Neural cell (in vitro differentiated cells): ENCODE measurements around the gene EIF4EBP2. TPM values are rescaled to one million over a fixed set of nuclear protein-coding genes. Genes with fewer than 3 reads are reported as not detected.

Experiments used
- H2AFZ ChIP-seq: fragments of 200-600, 300-800 bp; sonication (generic), shearing (Covaris generic); 2 replicates; pipeline ENCODE4 v1.6.0; 2014; ENCODE audit warnings: low read depth, mild to moderate bottlenecking, antibody characterized with exemption, low read length, moderate library complexity
- H3F3A ChIP-seq: fragments of 200-600 bp; shearing (Covaris generic); 2 replicates; pipeline ENCODE4 v1.6.1; 2016; ENCODE audit warnings: mild to moderate bottlenecking, moderate library complexity, mixed read lengths, antibody characterized with exemption, low read length; ENCODE audit not compliant: insufficient read depth, poor library complexity, severe bottlenecking
- H3K27ac ChIP-seq: fragments of 200-600, 300-800 bp; sonication (generic), shearing (Covaris generic); 2 replicates; pipeline ENCODE4 v1.5.1; 2014; ENCODE audit warnings: mild to moderate bottlenecking, low read length, moderate library complexity
- H3K27me3 ChIP-seq: fragments of 300-800, 200-600 bp; sonication (generic), shearing (Covaris generic); 2 replicates; pipeline ENCODE4 v1.6.0; 2014; ENCODE audit warnings: mild to moderate bottlenecking, low read depth, low read length, moderate library complexity; ENCODE audit not compliant: insufficient read depth
- H3K36me3 ChIP-seq: fragments of 300-800, 200-600 bp; sonication (generic), shearing (Covaris generic); 2 replicates; pipeline ENCODE4 v1.5.1; 2014; ENCODE audit warnings: mild to moderate bottlenecking, antibody characterized with exemption, low read length, moderate library complexity; ENCODE audit not compliant: insufficient read depth
- H3K4me2 ChIP-seq: fragments of 300-800, 200-600 bp; sonication (generic), shearing (Covaris generic); 2 replicates; pipeline ENCODE4 v1.6.0; 2014; ENCODE audit warnings: mild to moderate bottlenecking, low read length
- H3K4me3 ChIP-seq: fragments of 300-800, 200-600 bp; sonication (generic), shearing (Covaris generic); 2 replicates; pipeline ENCODE4 v1.5.1; 2014; ENCODE audit warnings: mild to moderate bottlenecking, low read length, moderate library complexity
- H3K79me2 ChIP-seq: fragments of 200-600 bp; shearing (Covaris generic); replicated peaks from 2 replicates; pipeline ENCODE4 v1.6.0; 2014; ENCODE audit warnings: mild to moderate bottlenecking, low read length, moderate library complexity; ENCODE audit not compliant: insufficient read depth
- H3K9ac ChIP-seq: fragments of 300-800, 200-600 bp; sonication (generic), shearing (Covaris generic); 2 replicates; pipeline ENCODE4 v1.6.1; 2016; ENCODE audit warnings: mild to moderate bottlenecking, low read length, mixed read lengths
- H3K9me2 ChIP-seq: fragments of 200-600 bp; shearing (Covaris generic); 2 replicates; pipeline ENCODE4 v1.6.1; 2016; ENCODE audit warnings: mild to moderate bottlenecking, low read length, mixed read lengths; ENCODE audit not compliant: insufficient read depth
- H3K9me3 ChIP-seq: fragments of 200-600, 300-800 bp; sonication (generic), shearing (Covaris generic); 2 replicates; pipeline ENCODE4 v1.6.1; 2016; ENCODE audit warnings: mild to moderate bottlenecking, mixed run types, low read length, moderate library complexity, mixed read lengths
- H4K20me1 ChIP-seq: fragments of 200-600 bp; shearing (Covaris generic); 2 replicates; pipeline ENCODE4 v1.6.1; 2016; ENCODE audit warnings: mild to moderate bottlenecking, mixed run types; ENCODE audit not compliant: insufficient read depth
- CTCF ChIP-seq: fragments of 450-650 bp; IDR thresholded peaks from 2 replicates; pipeline ENCODE4 v1.5.1; 2014; ENCODE audit warnings: antibody characterized with exemption, mild to moderate bottlenecking, moderate library complexity; ENCODE audit not compliant: poor library complexity, severe bottlenecking
- EP300 ChIP-seq: fragments of 450-650 bp; conservative IDR thresholded peaks from 2 replicates; pipeline ENCODE4 v1.6.1; 2014; ENCODE audit warnings: antibody characterized with exemption, mild to moderate bottlenecking, moderate library complexity; ENCODE audit not compliant: poor library complexity, severe bottlenecking
- EZH2 ChIP-seq: fragments of 200-600, 300-800 bp; shearing (Covaris generic), sonication (generic); IDR thresholded peaks from 2 replicates; pipeline ENCODE4 v1.6.1; 2014; ENCODE audit warnings: antibody characterized with exemption, low read length, borderline replicate concordance, mild to moderate bottlenecking; ENCODE audit not compliant: insufficient read depth, poor library complexity, severe bottlenecking
- MXI1 ChIP-seq: fragments of 450-650 bp; conservative IDR thresholded peaks from 2 replicates; pipeline ENCODE4 v1.6.1; 2014; ENCODE audit warnings: antibody characterized with exemption, mild to moderate bottlenecking; ENCODE audit not compliant: poor library complexity, severe bottlenecking
- POLR2AphosphoS5 ChIP-seq: IDR thresholded peaks from 2 replicates; pipeline ENCODE4 v1.6.1; 2012
- RAD21 ChIP-seq: fragments of 450-650 bp; conservative IDR thresholded peaks from 2 replicates; pipeline ENCODE4 v1.6.1; 2014; ENCODE audit warnings: antibody characterized with exemption, mild to moderate bottlenecking, moderate library complexity
- REST ChIP-seq: IDR thresholded peaks from 2 replicates; pipeline ENCODE4 v1.6.1; 2012; ENCODE audit warnings: borderline replicate concordance
- SMC3 ChIP-seq: fragments of 450-650 bp; conservative IDR thresholded peaks from 2 replicates; pipeline ENCODE4 v1.6.1; 2014; ENCODE audit warnings: antibody characterized with exemption, mild to moderate bottlenecking, moderate library complexity; ENCODE audit not compliant: poor library complexity
- TAF1 ChIP-seq: IDR thresholded peaks from 2 replicates; pipeline ENCODE4 v1.6.1; 2012; ENCODE audit warnings: low read depth
- polyA plus RNA-seq: library from polyadenylated mRNA; depleted of rRNA; stranded (reverse); fragments of >200 nt; gene quantifications from 2 replicates; pipeline ENCODE4 v1.2.3, GENCODE V29; 2014

Gene EIF4EBP2
- polyA plus RNA-seq, 1 donor from 2014 or later: 51.7 TPM

GRCh38 chr10:70369498-70370018 is 34.4 kb upstream of the EIF4EBP2 start:
- Histone ChIP-seq H3K79me2 (no peaks in the 10 kb centered on the region), H3K4me3 (no peak overlapping the region), H2AFZ (no peak overlapping the region), H3K27ac (no peak overlapping the region), H4K20me1 (no peaks in the 10 kb centered on the region), H3F3A (no peaks in the 10 kb centered on the region), H3K9ac (no peak overlapping the region), H3K9me2 (no peaks in the 10 kb centered on the region), H3K4me2 (no peak overlapping the region), H3K9me3 (no peaks in the 10 kb centered on the region), H3K27me3 (no peaks in the 10 kb centered on the region), H3K36me3 (no peaks in the 10 kb centered on the region)
- TF ChIP-seq CTCF (no peak), POLR2AphosphoS5 (no peak), EP300 (no peak), MXI1 (no peak), RAD21 (no peak), REST (no peak)

- Histone ChIP-seq H3K9me2 (no peaks in the 10 kb centered on the region), H3K79me2 (no peaks in the 10 kb centered on the region), H3F3A (no peaks in the 10 kb centered on the region), H3K9me3 (no peaks in the 10 kb centered on the region), H3K27me3 (no peaks in the 10 kb centered on the region), H4K20me1 (no peaks in the 10 kb centered on the region), H2AFZ (no peak overlapping the region), H3K4me3 (no peak overlapping the region), H3K4me2 (no peak overlapping the region), H3K36me3 (no peaks in the 10 kb centered on the region), H3K27ac (no peak overlapping the region), H3K9ac (no peak overlapping the region)
- TF ChIP-seq POLR2AphosphoS5: no peak
- TF ChIP-seq REST: no peak
- no peak for TF ChIP-seq EZH2
- no peak for TF ChIP-seq SMC3
- TF ChIP-seq RAD21: no peak
- TF ChIP-seq EP300: no peak
- no peak for TF ChIP-seq CTCF
- no peak for TF ChIP-seq TAF1
- TF ChIP-seq MXI1: no peak
Measured at GRCh38 chr10:70370766-70371165, 33.2 kb upstream of the EIF4EBP2 start.
